Heart left ventricle (tissue), 13 donors: Measurements from ENCODE around the gene TP53AIP1.

Experiments
- POLR2A ChIP-seq, 2 donors: fragments of 450-650 bp; IDR thresholded peaks; one replicate each; pipeline ENCODE4 v1.6.1; 2017; ENCODE audit warnings: antibody characterized with exemption in 2 of 2, mild to moderate bottlenecking in 2 of 2, moderate library complexity in 2 of 2
- TF ChIP-seq, protein P1 (sequence below), 12 donors: fragments of 200-600 bp; sonication (generic) in 4 of 12; IDR thresholded peaks; one replicate each; pipeline versions ENCODE4 v1.5.0 to v1.8.0; 2018 to 2022; ENCODE audit warnings: antibody characterized with exemption in 12 of 12, mild to moderate bottlenecking in 5 of 12
- donor health status: ischemic (EF 13 %, LVEDD 7.1; RV severe dilation, severe dysfunction).
- donor health status: DM: no; HTN: yes; CAD: no.
- donor health status: DM: no; HTN: no; CAD: no.
- donor health status: ischemic (EF 25% LVEDD 6.9; RV normal size, moderate dysfunction).
- donor health status: ischemic (EF 25% LVEDD 5.7; RV mildly dilated, moderate dysfunction).
- donor health status: ischemic (EF 35%, LVEDD 5.7; RV mildly dilated, moderate dysfunction).
- donor health status: nonischemic (EF 11% LVEDD 7.7; RV severe dilation, severe dysfunction).
- donor health status: DM: yes; HTN: yes; CAD: no.
- donor health status: PGD.
- donor health status: ischemic (EF 29% LVEDD 5.4; RV normal size, mild dysfunction).
- donor health status: nonischemic (EF 23%, LVEDD 6.1; RV moderate dilation, normal function).

DNA sequence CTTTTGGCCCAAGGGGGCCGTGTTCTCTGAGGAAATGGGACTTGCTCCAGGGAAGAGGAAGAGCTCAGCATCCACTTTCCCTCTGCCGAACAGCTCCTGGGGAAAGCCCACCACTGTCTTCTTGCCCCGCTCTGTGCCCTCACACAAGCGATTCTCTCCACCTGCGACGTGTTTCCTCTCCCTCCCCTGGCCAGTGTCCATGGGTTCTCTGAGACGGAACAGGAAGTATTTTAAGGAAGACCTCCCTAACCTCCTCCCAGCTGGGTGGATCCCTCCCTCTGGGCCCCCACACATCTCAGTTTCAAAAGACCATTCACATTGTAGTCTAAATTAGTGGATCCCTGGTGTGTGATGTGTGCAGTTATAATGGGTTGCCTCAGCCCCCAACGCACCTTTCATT is 1.6 kb downstream of the TP53AIP1 start:
- TF ChIP-seq, protein P1, sequence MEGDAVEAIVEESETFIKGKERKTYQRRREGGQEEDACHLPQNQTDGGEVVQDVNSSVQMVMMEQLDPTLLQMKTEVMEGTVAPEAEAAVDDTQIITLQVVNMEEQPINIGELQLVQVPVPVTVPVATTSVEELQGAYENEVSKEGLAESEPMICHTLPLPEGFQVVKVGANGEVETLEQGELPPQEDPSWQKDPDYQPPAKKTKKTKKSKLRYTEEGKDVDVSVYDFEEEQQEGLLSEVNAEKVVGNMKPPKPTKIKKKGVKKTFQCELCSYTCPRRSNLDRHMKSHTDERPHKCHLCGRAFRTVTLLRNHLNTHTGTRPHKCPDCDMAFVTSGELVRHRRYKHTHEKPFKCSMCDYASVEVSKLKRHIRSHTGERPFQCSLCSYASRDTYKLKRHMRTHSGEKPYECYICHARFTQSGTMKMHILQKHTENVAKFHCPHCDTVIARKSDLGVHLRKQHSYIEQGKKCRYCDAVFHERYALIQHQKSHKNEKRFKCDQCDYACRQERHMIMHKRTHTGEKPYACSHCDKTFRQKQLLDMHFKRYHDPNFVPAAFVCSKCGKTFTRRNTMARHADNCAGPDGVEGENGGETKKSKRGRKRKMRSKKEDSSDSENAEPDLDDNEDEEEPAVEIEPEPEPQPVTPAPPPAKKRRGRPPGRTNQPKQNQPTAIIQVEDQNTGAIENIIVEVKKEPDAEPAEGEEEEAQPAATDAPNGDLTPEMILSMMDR (IDR thresholded peaks at IDR 0.05): no peak
- TF ChIP-seq POLR2A (IDR thresholded peaks at IDR 0.05): no peak
